ENCODE results near the gene ENPP6.

GRCh38 chr4:184200296-184200695, 17.4 kb downstream of the ENPP6 start:
- TF ChIP-seq EZH2phosphoT487 (IDR thresholded peaks at IDR 0.05; ENCODE audit: borderline replicate concordance) (no peak), CTCF (conservative IDR thresholded peaks at IDR 0.05; ENCODE audit: low read length) (no peak)
